IMR-90 (cell line): ENCODE data around the gene ZNF274. TPM values are rescaled to one million over a fixed set of nuclear protein-coding genes. Genes with fewer than 3 reads are reported as not detected.

Experiments used
- ATAC-seq: fragments of 200-7000 bp; cut with Tn5 transposase; 2 replicates; pipeline ENCODE4 v1.9.1; 2020; ENCODE audit warnings: low read depth, mild to moderate bottlenecking, moderate library complexity
- BruUV-seq: library from RNA; stranded (reverse); fragments of 400-500 nt; replicated peaks from 2 replicates; lab custom pipeline; 2021; lab: Mats Ljungman, UMichigan
- CTCF ChIA-PET: fragments of 300-600 bp; formaldehyde crosslinking; extraction: SDS; loops from one replicate; lab custom pipeline; 2021; ENCODE audit warnings: antibody characterized with exemption; lab: Yijun Ruan, JAX
- POLR2A ChIA-PET: fragments of 300-600 bp; sonication (Branson Sonifier 250); formaldehyde crosslinking; loops from one replicate; lab custom pipeline; 2022; ENCODE audit warnings: antibody characterized with exemption; ENCODE audit not compliant: unreplicated experiment; lab: Charles Lee
- DNase-seq: peaks from one replicate; pipeline ENCODE4 v3.0.0; 2013
- H2AFZ ChIP-seq: replicated peaks from 2 replicates; pipeline ENCODE3; 2013; ENCODE audit warnings: low read length, mild to moderate bottlenecking; ENCODE audit not compliant: poor library complexity
- H2AK5ac ChIP-seq: 2 replicates; pipeline ENCODE4 v1.6.1; 2013; ENCODE audit warnings: low read depth, low read length, inconsistent platforms
- H2AK9ac ChIP-seq: replicated peaks from 2 replicates; pipeline ENCODE3; 2013; ENCODE audit warnings: mild to moderate bottlenecking, low read depth, low read length, moderate library complexity; ENCODE audit not compliant: poor library complexity
- H2BK120ac ChIP-seq: 2 replicates; pipeline ENCODE4 v1.6.1; 2013; ENCODE audit warnings: low read depth, low read length, inconsistent platforms
- H2BK15ac ChIP-seq: 3 replicates; pipeline ENCODE4 v1.6.1; 2013; ENCODE audit warnings: low read depth, low read length, inconsistent platforms
- H2BK20ac ChIP-seq: 2 replicates; pipeline ENCODE4 v1.6.1; 2013; ENCODE audit warnings: low read depth, mild to moderate bottlenecking, inconsistent platforms, low read length, moderate library complexity
- H2BK5ac ChIP-seq: 2 replicates; pipeline ENCODE4 v1.6.1; 2013; ENCODE audit warnings: mild to moderate bottlenecking, low read depth, low read length, inconsistent platforms; ENCODE audit not compliant: poor library complexity, severe bottlenecking
- H3K14ac ChIP-seq: replicated peaks from 2 replicates; pipeline ENCODE4 v1.6.1; 2013; ENCODE audit warnings: low read depth, low read length, inconsistent platforms
- H3K18ac ChIP-seq: 2 replicates; pipeline ENCODE4 v1.6.1; 2013; ENCODE audit warnings: low read depth, low read length, control low read depth
- H3K23ac ChIP-seq: 2 replicates; pipeline ENCODE4 v1.6.1; 2013; ENCODE audit warnings: low read depth, low read length, inconsistent platforms
- H3K27ac ChIP-seq: 2 replicates; pipeline ENCODE4 v1.5.1; 2013; ENCODE audit warnings: mild to moderate bottlenecking, control low read depth, low read length; ENCODE audit not compliant: insufficient read depth
- H3K27me3 ChIP-seq: 2 replicates; pipeline ENCODE4 v1.6.1; 2013; ENCODE audit warnings: low read length; ENCODE audit not compliant: control insufficient read depth, insufficient read depth
- H3K36me3 ChIP-seq: 2 replicates; pipeline ENCODE4 v1.6.1; 2013; ENCODE audit warnings: low read length, mixed read lengths; ENCODE audit not compliant: control insufficient read depth, insufficient read depth
- H3K4ac ChIP-seq: 2 replicates; pipeline ENCODE4 v1.6.1; 2013; ENCODE audit warnings: low read depth, low read length, inconsistent platforms
- H3K4me1 ChIP-seq: 2 replicates; pipeline ENCODE4 v1.6.1; 2013; ENCODE audit warnings: low read length, mixed read lengths; ENCODE audit not compliant: control insufficient read depth, insufficient read depth
- H3K4me2 ChIP-seq: 2 replicates; pipeline ENCODE4 v1.6.1; 2013; ENCODE audit warnings: low read depth, mild to moderate bottlenecking, control low read depth, low read length, moderate library complexity
- H3K4me3 ChIP-seq: 2 replicates; pipeline ENCODE4 v1.5.1; 2013; ENCODE audit warnings: low read depth, mild to moderate bottlenecking, control low read depth, low read length, moderate library complexity; ENCODE audit not compliant: insufficient read depth
- H3K56ac ChIP-seq: 2 replicates; pipeline ENCODE4 v1.6.1; 2013; ENCODE audit warnings: low read length, inconsistent platforms; ENCODE audit not compliant: insufficient read depth; ENCODE audit errors: extremely low read depth
- H3K79me1 ChIP-seq, 2 experiments: 2 replicates each; pipeline ENCODE4 v1.6.1; 2013; ENCODE audit warnings: low read length in 2 of 2, inconsistent platforms in 1 of 2, low read depth in 1 of 2
- H3K9ac ChIP-seq: 2 replicates; pipeline ENCODE4 v1.6.1; 2013; ENCODE audit warnings: low read depth, low read length, control low read depth
- H3K9me1 ChIP-seq: 2 replicates; pipeline ENCODE4 v1.6.1; 2013; ENCODE audit warnings: low read length, inconsistent platforms; ENCODE audit not compliant: insufficient read depth
- H3K9me3 ChIP-seq: 2 replicates; pipeline ENCODE4 v1.6.1; 2013; ENCODE audit warnings: low read length; ENCODE audit not compliant: control insufficient read depth, insufficient read depth
- H4K20me1 ChIP-seq: 2 replicates; pipeline ENCODE4 v1.6.1; 2013; ENCODE audit warnings: low read length, inconsistent platforms; ENCODE audit not compliant: insufficient read depth
- H4K5ac ChIP-seq: 2 replicates; pipeline ENCODE4 v1.6.1; 2013; ENCODE audit warnings: mild to moderate bottlenecking, low read depth, low read length, control low read depth
- H4K8ac ChIP-seq, 2 experiments: 2 replicates each; pipeline ENCODE4 v1.6.1; 2013; ENCODE audit warnings: low read depth in 2 of 2, low read length in 2 of 2, control low read depth in 1 of 2, inconsistent platforms in 1 of 2
- H4K91ac ChIP-seq: 2 replicates; pipeline ENCODE4 v1.6.1; 2013; ENCODE audit warnings: low read depth, low read length, inconsistent platforms; ENCODE audit not compliant: insufficient read depth
- MAFK ChIP-seq: IDR thresholded peaks from 2 replicates; pipeline ENCODE4 v1.6.1; 2012; ENCODE audit warnings: low read depth, low read length, improper control_type of control experiment
- MXI1 ChIP-seq: IDR thresholded peaks from 2 replicates; pipeline ENCODE4 v1.6.1; 2012; ENCODE audit warnings: low read depth, mild to moderate bottlenecking, low read length, moderate library complexity, borderline replicate concordance
- NFE2L2 ChIP-seq: fragments of 150-350 bp; IDR thresholded peaks from 2 replicates; pipeline ENCODE4 v1.6.1; 2016; ENCODE audit warnings: low read depth, mild to moderate bottlenecking, low read length
- POLR2A ChIP-seq: IDR thresholded peaks from 2 replicates; pipeline ENCODE4 v1.6.1; 2012; ENCODE audit warnings: mild to moderate bottlenecking, low read depth, low read length
- RCOR1 ChIP-seq: IDR thresholded peaks from 2 replicates; pipeline ENCODE4 v1.6.1; 2012; ENCODE audit warnings: mild to moderate bottlenecking, low read length, improper control_type of control experiment; ENCODE audit not compliant: insufficient replicate concordance
- RFX5 ChIP-seq: IDR thresholded peaks from 2 replicates; pipeline ENCODE4 v1.8.0; 2012; ENCODE audit warnings: low read depth, mild to moderate bottlenecking, low read length, moderate library complexity
- WGBS, 2 experiments: methylation state at CpG; one replicate each; pipeline versions ENCODE4 v1.1.5 to v1.1.7; 2013; ENCODE audit warnings: missing lambda C conversion rate in 2 of 2; ENCODE audit not compliant: insufficient read length in 1 of 2; ENCODE audit errors: extremely low coverage in 2 of 2; 5-methylcytosine and 5-hydroxymethylcytosine counted together
- dilution Hi-C: fragments of 300-500 bp; cut with HindIII; formaldehyde crosslinking; loops from one replicate; pipeline ENCODE4 v1.14.3; 2018; ENCODE audit warnings: low sequenced_read_pairs; ENCODE audit not compliant: unreplicated experiment
- in situ Hi-C: fragments of 300-500 bp; cut with MboI; formaldehyde crosslinking; loops from 3 replicates; pipeline ENCODE4 v1.14.3; 2019; ENCODE audit warnings: low sequenced_read_pairs, inconsistent platforms, mixed read lengths
- intact Hi-C: fragments of 100-400 bp; cut with micrococcal nuclease; formaldehyde crosslinking; loops from 2 replicates; pipeline ENCODE4 v1.10.0; 2022
- polyA plus RNA-seq, 3 experiments: library from polyadenylated mRNA; depleted of rRNA; stranded (reverse); fragments of >200 nt; gene quantifications; 2 replicates each; pipeline ENCODE4 v1.2.3, GENCODE V29; 2012; ENCODE audit warnings: low replicate concordance in 1 of 3
- total RNA-seq: library from RNA; depleted of rRNA; stranded (reverse); fragments of >200 nt; gene quantifications from 2 replicates; pipeline ENCODE4 v1.2.3, GENCODE V29; 2012
- TF ChIP-seq, protein P1 (sequence below): conservative IDR thresholded peaks from 2 replicates; pipeline ENCODE4 v1.5.1; 2012; ENCODE audit warnings: mild to moderate bottlenecking, low read depth, low read length, improper control_type of control experiment
- TF ChIP-seq, protein P2 (sequence below): fragments of 150-350 bp; IDR thresholded peaks from 2 replicates; pipeline ENCODE4 v1.6.1; 2017; ENCODE audit warnings: mild to moderate bottlenecking, antibody characterized with exemption, low read length, low read depth

The ZNF274 gene
- total and polyA plus RNA-seq, 2 of the 4 experiments (the other 2 are of a cell fraction) = 12.1 to 15.2 TPM

- POLR2A ChIA-PET = no interaction called here
- no peak overlapping the region for H4K8ac ChIP-seq
- H3K4me2 ChIP-seq = no peak overlapping the region
- H3K14ac ChIP-seq = no peak overlapping the region
- DNase-seq (no peak), ATAC-seq (no peak)
- H3K27ac ChIP-seq = no peak overlapping the region
- no peak overlapping the region for H2AFZ ChIP-seq
- H3K9me1 ChIP-seq = no peaks in the 10 kb centered on the region
- 28% methylated on average over 6 of the region's 15 CpGs; no CpG with 5 or more reads in 1 of the 2 experiments for WGBS, 2 experiments
- H3K4me1 ChIP-seq = no peaks in the 10 kb centered on the region
- in situ Hi-C loops = no loop called here
- H3K23ac ChIP-seq = no peak overlapping the region
- H3K56ac ChIP-seq = no peak overlapping the region
- no peak overlapping the region for H2BK5ac ChIP-seq
- no peak overlapping the region for H2AK9ac ChIP-seq
- no peak overlapping the region for H3K18ac ChIP-seq
- peaks cover 91% of the 10 kb centered on the region for H3K9me3 ChIP-seq
- intact Hi-C loops = no loop called here
- H2BK120ac ChIP-seq = no peak overlapping the region
- H4K5ac ChIP-seq = no peak overlapping the region
- H3K27me3 ChIP-seq = no peaks in the 10 kb centered on the region
- H3K4me3 ChIP-seq = no peak overlapping the region
- peaks cover 63% of the 10 kb centered on the region for H3K36me3 ChIP-seq
- no peak for TF ChIP-seq NFE2L2
- TF ChIP-seq MXI1 = no peak
- TF ChIP-seq RFX5 = no peak
- TF ChIP-seq, protein P1, sequence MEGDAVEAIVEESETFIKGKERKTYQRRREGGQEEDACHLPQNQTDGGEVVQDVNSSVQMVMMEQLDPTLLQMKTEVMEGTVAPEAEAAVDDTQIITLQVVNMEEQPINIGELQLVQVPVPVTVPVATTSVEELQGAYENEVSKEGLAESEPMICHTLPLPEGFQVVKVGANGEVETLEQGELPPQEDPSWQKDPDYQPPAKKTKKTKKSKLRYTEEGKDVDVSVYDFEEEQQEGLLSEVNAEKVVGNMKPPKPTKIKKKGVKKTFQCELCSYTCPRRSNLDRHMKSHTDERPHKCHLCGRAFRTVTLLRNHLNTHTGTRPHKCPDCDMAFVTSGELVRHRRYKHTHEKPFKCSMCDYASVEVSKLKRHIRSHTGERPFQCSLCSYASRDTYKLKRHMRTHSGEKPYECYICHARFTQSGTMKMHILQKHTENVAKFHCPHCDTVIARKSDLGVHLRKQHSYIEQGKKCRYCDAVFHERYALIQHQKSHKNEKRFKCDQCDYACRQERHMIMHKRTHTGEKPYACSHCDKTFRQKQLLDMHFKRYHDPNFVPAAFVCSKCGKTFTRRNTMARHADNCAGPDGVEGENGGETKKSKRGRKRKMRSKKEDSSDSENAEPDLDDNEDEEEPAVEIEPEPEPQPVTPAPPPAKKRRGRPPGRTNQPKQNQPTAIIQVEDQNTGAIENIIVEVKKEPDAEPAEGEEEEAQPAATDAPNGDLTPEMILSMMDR = no peak
- TF ChIP-seq, protein P2, sequence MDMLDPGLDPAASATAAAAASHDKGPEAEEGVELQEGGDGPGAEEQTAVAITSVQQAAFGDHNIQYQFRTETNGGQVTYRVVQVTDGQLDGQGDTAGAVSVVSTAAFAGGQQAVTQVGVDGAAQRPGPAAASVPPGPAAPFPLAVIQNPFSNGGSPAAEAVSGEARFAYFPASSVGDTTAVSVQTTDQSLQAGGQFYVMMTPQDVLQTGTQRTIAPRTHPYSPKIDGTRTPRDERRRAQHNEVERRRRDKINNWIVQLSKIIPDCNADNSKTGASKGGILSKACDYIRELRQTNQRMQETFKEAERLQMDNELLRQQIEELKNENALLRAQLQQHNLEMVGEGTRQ = no peak
- TF ChIP-seq RCOR1 = no peak
- TF ChIP-seq MAFK = no peak
- TF ChIP-seq POLR2A = no peak
- no peak overlapping the region for H3K4ac ChIP-seq
- no peak overlapping the region for H3K9ac ChIP-seq
- peaks cover 0 to 7% of the 10 kb centered on the region in 2 experiments; a peak in 2 of 4 replicates for H3K79me1 ChIP-seq
- no peaks in the 10 kb centered on the region for H4K20me1 ChIP-seq
- no peak overlapping the region for H2BK20ac ChIP-seq
- dilution Hi-C loops = no loop called here
- H2BK15ac ChIP-seq = no peak overlapping the region
- no peak overlapping the region for H2AK5ac ChIP-seq
- CTCF ChIA-PET = no interaction called here
- no peak overlapping the region for H4K91ac ChIP-seq
- no TSS peak for BruUV-seq
Measured at GRCh38 chr19:58204566-58204965, 21.7 kb downstream of the ZNF274 start.
